ENCODE measurements around the gene FBXL16. TPM values are rescaled to one million over a fixed set of nuclear protein-coding genes. Genes with fewer than 3 reads are reported as not detected.

Gene FBXL16
- total and polyA plus RNA-seq, 4 donors = under 0.01 to 0.14 TPM; not detected in 2

- DNase-seq (ENCODE audit: low spot score) = no peak
- no peak for TF ChIP-seq FOXA2 (IDR thresholded peaks at IDR 0.05)
- no peak for TF ChIP-seq FOXA1 (IDR thresholded peaks at IDR 0.05)
- TF ChIP-seq NR2F2 (IDR thresholded peaks at IDR 0.05) = no peak
- no peak for TF ChIP-seq RAD21 (IDR thresholded peaks at IDR 0.05)
- no peak for TF ChIP-seq SP1 (IDR thresholded peaks at IDR 0.05)
- no peak for TF ChIP-seq HNF4G (IDR thresholded peaks at IDR 0.05)
- TF ChIP-seq, protein P1, sequence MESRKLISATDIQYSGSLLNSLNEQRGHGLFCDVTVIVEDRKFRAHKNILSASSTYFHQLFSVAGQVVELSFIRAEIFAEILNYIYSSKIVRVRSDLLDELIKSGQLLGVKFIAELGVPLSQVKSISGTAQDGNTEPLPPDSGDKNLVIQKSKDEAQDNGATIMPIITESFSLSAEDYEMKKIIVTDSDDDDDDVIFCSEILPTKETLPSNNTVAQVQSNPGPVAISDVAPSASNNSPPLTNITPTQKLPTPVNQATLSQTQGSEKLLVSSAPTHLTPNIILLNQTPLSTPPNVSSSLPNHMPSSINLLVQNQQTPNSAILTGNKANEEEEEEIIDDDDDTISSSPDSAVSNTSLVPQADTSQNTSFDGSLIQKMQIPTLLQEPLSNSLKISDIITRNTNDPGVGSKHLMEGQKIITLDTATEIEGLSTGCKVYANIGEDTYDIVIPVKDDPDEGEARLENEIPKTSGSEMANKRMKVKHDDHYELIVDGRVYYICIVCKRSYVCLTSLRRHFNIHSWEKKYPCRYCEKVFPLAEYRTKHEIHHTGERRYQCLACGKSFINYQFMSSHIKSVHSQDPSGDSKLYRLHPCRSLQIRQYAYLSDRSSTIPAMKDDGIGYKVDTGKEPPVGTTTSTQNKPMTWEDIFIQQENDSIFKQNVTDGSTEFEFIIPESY (IDR thresholded peaks at IDR 0.05) = no peak
- TF ChIP-seq JUND (IDR thresholded peaks at IDR 0.05) = no peak
- TF ChIP-seq, protein P2, sequence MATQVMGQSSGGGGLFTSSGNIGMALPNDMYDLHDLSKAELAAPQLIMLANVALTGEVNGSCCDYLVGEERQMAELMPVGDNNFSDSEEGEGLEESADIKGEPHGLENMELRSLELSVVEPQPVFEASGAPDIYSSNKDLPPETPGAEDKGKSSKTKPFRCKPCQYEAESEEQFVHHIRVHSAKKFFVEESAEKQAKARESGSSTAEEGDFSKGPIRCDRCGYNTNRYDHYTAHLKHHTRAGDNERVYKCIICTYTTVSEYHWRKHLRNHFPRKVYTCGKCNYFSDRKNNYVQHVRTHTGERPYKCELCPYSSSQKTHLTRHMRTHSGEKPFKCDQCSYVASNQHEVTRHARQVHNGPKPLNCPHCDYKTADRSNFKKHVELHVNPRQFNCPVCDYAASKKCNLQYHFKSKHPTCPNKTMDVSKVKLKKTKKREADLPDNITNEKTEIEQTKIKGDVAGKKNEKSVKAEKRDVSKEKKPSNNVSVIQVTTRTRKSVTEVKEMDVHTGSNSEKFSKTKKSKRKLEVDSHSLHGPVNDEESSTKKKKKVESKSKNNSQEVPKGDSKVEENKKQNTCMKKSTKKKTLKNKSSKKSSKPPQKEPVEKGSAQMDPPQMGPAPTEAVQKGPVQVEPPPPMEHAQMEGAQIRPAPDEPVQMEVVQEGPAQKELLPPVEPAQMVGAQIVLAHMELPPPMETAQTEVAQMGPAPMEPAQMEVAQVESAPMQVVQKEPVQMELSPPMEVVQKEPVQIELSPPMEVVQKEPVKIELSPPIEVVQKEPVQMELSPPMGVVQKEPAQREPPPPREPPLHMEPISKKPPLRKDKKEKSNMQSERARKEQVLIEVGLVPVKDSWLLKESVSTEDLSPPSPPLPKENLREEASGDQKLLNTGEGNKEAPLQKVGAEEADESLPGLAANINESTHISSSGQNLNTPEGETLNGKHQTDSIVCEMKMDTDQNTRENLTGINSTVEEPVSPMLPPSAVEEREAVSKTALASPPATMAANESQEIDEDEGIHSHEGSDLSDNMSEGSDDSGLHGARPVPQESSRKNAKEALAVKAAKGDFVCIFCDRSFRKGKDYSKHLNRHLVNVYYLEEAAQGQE (IDR thresholded peaks at IDR 0.05) = no peak
- no peak for TF ChIP-seq TAF1 (conservative IDR thresholded peaks at IDR 0.05)
- TF ChIP-seq EGR1 (IDR thresholded peaks at IDR 0.05; ENCODE audit: low read depth in 2 of 2) = no peak
- TF ChIP-seq, protein P3, sequence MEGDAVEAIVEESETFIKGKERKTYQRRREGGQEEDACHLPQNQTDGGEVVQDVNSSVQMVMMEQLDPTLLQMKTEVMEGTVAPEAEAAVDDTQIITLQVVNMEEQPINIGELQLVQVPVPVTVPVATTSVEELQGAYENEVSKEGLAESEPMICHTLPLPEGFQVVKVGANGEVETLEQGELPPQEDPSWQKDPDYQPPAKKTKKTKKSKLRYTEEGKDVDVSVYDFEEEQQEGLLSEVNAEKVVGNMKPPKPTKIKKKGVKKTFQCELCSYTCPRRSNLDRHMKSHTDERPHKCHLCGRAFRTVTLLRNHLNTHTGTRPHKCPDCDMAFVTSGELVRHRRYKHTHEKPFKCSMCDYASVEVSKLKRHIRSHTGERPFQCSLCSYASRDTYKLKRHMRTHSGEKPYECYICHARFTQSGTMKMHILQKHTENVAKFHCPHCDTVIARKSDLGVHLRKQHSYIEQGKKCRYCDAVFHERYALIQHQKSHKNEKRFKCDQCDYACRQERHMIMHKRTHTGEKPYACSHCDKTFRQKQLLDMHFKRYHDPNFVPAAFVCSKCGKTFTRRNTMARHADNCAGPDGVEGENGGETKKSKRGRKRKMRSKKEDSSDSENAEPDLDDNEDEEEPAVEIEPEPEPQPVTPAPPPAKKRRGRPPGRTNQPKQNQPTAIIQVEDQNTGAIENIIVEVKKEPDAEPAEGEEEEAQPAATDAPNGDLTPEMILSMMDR (IDR thresholded peaks at IDR 0.05; ENCODE audit: low read depth, low read length, missing input control) = no peak
- TF ChIP-seq RXRA (IDR thresholded peaks at IDR 0.05) = no peak
- TF ChIP-seq YY1 (IDR thresholded peaks at IDR 0.05) = no peak
- TF ChIP-seq ATF3 (IDR thresholded peaks at IDR 0.05) = no peak
- no peak for TF ChIP-seq HNF4A (conservative IDR thresholded peaks at IDR 0.05)
- TF ChIP-seq MAX (IDR thresholded peaks at IDR 0.05) = no peak
These were observed 17.4 kb upstream of the FBXL16 start for GRCh38 chr16:722835-723633.

More at GRCh38 chr16:722835-723633, 17.4 kb upstream of the FBXL16 start:
- WGBS = 92% methylated on average over 24 of the region's 24 CpGs
- Histone ChIP-seq H3K9ac (ENCODE audit: low read depth in 1 of 2, low read length in 2 of 2) (no peak overlapping the region), H3K36me3 (ENCODE audit: control insufficient read depth in 4 of 4, insufficient read depth in 3 of 4, low read depth in 1 of 4, low read length in 3 of 4) (no peaks in the 10 kb centered on the region), H3K9me3 (ENCODE audit: control insufficient read depth in 4 of 4, low read length in 3 of 4) (no peaks in the 10 kb centered on the region), H3K4me1 (ENCODE audit: control insufficient read depth in 4 of 4, insufficient read depth in 4 of 4, low read length in 3 of 4) (peaks cover 13 to 32% (median 26%) of the 10 kb centered on the region in 4 donors), H3K4me3 (ENCODE audit: low read depth in 1 of 3, low read length in 3 of 3) (no peak overlapping the region), H3K27me3 (ENCODE audit: control insufficient read depth in 4 of 4, insufficient read depth in 4 of 4, low read length in 3 of 4) (peaks cover 0 to 2% (median 0%) of the 10 kb centered on the region in 4 donors), H3K27ac (ENCODE audit: low read depth in 1 of 2, low read length in 2 of 2) (no peak overlapping the region)

Measured in liver (tissue), 9 donors.